ENCODE measurements around the gene GLP2R. TPM values are rescaled to one million over a fixed set of nuclear protein-coding genes. Genes with fewer than 3 reads are reported as not detected.
A peak's percentile ranks its signal among the peaks of the same experiment; 100 is the strongest.

The GLP2R gene
- total and polyA plus RNA-seq, 12 donors: 0.09 to 0.41 (median 0.19) TPM; not detected in 2

DNA sequence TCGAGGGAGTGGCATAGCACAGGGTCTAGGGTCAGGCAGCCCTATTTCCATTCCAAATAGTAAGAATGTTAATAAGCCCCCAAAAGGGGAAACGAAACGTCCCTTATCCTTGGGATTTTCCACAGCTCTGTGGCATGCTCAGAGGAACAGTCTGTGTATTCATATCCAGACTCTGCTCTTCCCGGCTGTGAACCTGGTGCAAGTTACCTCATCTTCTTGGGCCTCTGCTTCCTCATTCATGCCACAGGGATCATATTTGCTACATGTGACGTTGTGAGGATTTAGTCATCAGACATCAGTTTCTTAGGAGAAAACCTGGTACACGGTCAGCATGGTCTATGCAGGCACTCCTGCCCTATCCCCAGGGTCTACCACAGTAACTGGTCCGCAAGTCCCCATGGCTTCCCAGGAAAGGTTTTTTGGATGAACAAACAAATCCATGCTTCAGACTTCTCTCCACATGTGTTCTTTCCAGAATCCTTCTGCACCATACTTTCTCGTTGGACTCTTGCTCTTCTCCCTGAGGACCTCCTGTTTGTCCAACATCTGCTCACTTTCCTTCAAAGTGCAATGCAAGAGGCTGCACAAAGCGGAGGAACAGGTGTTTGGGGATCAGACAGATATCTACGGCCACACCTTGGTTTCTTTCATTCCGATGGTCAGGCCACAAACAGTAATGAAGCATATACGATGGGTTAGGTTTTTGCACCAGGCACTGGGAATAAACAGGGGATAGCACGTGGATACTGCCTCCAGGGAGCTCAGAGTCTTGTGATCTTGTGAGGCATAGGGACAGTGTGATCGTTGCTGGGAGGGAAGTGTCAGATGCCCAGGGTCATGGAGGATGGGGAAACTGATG lies 17.7 kb downstream of the GLP2R start:
- TF ChIP-seq, protein P1, sequence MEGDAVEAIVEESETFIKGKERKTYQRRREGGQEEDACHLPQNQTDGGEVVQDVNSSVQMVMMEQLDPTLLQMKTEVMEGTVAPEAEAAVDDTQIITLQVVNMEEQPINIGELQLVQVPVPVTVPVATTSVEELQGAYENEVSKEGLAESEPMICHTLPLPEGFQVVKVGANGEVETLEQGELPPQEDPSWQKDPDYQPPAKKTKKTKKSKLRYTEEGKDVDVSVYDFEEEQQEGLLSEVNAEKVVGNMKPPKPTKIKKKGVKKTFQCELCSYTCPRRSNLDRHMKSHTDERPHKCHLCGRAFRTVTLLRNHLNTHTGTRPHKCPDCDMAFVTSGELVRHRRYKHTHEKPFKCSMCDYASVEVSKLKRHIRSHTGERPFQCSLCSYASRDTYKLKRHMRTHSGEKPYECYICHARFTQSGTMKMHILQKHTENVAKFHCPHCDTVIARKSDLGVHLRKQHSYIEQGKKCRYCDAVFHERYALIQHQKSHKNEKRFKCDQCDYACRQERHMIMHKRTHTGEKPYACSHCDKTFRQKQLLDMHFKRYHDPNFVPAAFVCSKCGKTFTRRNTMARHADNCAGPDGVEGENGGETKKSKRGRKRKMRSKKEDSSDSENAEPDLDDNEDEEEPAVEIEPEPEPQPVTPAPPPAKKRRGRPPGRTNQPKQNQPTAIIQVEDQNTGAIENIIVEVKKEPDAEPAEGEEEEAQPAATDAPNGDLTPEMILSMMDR (IDR thresholded peaks at IDR 0.05): no peak
- no peaks in the 10 kb centered on the region for H3K36me3 ChIP-seq
- peak overlapping the region in 2 of 10 donors; percentile 63 to 79 for H3K27ac ChIP-seq
- WGBS, 2 donors: 75 to 79% methylated on average over 14 of the region's 14 CpGs
- no peaks in the 10 kb centered on the region for H3K9me3 ChIP-seq
- intact Hi-C loops (cut with DNase I): no loop called here
- peaks cover 9 to 30% (median 18%) of the 10 kb centered on the region in 9 donors for H3K4me1 ChIP-seq
- ATAC-seq (peak in 2 of 8 donors; percentile 7 to 19), DNase-seq (no peak)
- peaks cover 0 to 11% (median under 1%) of the 10 kb centered on the region in 7 donors for H3K27me3 ChIP-seq
- H3K4me3 ChIP-seq: no peak overlapping the region

DNA sequence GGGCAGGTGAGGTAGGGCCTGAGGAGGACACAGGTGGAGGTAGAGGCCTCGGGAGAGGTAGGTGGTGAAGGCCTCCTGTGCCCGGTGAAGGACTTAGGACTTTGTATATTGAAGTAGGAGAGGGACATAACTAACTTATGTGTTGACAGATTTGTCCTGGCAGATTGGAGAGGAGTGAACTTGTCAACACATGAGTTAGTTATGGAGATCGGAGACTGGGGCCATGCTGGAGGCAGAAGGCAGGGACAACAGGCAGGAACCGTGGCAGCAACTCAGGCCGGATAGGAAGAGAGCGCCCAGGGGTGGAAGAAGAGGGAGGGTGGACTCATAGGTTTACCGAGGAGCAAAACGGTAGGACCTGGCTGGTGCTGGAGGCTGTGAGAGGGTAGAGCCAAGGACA lies 18.4 kb downstream of the GLP2R start:
- Histone ChIP-seq H3K27ac (no peak overlapping the region), H3K9me3 (no peaks in the 10 kb centered on the region), H3K4me3 (no peak overlapping the region), H3K27me3 (peaks cover 0 to 11% (median 0%) of the 10 kb centered on the region in 7 donors), H3K4me1 (peaks cover 9 to 24% (median 15%) of the 10 kb centered on the region in 9 donors), H3K36me3 (no peaks in the 10 kb centered on the region)
- TF ChIP-seq, protein P1 (IDR thresholded peaks at IDR 0.05): no peak
- WGBS, 2 donors: 52 to 57% methylated on average over 8 of the region's 8 CpGs
- peak in 4 of 8 donors; percentile 26 to 57 (median 36) for ATAC-seq
- intact Hi-C loops (cut with DNase I): no loop called here
- DNase-seq: no peak

DNA sequence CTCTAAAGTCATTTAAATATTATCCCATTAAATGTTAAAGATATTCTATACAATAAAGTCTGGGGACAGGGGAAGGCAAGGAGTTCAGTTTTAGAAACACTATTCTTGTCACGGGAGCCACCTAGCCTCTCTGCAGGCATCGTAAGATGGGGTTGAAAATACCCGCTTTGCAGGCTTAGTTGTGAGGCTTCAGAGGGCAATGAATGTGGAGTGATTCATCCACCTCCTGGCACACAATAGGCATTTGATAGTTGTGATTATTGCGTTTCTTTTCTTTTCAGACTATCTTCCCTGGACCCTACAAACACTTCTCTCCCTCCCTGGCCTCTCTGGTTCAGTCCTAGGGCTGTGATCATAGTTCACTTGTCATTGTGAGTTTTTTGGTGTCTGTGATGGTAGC lies 19.6 kb downstream of the GLP2R start:
- Histone ChIP-seq H3K27ac (no peak overlapping the region), H3K9me3 (no peaks in the 10 kb centered on the region), H3K27me3 (peaks cover 0 to 11% (median 0%) of the 10 kb centered on the region in 7 donors), H3K4me3 (no peak overlapping the region), H3K4me1 (peaks cover 9 to 24% (median 15%) of the 10 kb centered on the region in 9 donors), H3K36me3 (no peaks in the 10 kb centered on the region)
- TF ChIP-seq, protein P1 (IDR thresholded peaks at IDR 0.05): no peak
- WGBS, 2 donors: 88 to 90% methylated on average over 4 of the region's 4 CpGs
- no peak for DNase-seq
- no peak for ATAC-seq
- intact Hi-C loops (cut with DNase I): no loop called here

DNA sequence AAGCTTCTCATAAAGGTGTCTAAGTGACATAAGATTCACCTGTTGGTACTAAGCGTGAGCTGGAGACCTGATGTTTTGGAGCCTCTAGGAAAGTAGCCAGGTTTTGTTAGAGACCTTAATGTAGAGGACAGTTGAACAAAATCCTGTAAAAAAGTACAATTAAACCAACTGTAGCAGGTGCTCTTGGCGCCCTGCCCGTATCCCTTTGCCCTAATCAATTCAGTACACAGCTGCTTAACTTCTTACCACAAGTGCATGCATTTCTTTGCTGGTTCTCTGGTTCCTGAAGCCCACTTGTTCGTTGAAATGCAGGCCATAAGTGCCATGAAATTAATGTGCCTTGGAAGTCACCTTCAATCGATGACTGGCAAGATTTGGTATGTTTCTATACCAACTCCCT lies 24.4 kb downstream of the GLP2R start:
- H3K4me1 ChIP-seq: no peaks in the 10 kb centered on the region
- H3K27ac ChIP-seq: no peak overlapping the region
- 89% methylated on average over 5 of the region's 5 CpGs for WGBS, 2 donors
- DNase-seq (no peak), ATAC-seq (no peak)
- H3K27me3 ChIP-seq: peaks cover 0 to 7% (median 0%) of the 10 kb centered on the region in 7 donors
- intact Hi-C loops (cut with DNase I): no loop called here
- no peak overlapping the region for H3K4me3 ChIP-seq
- no peaks in the 10 kb centered on the region for H3K36me3 ChIP-seq
- H3K9me3 ChIP-seq: no peaks in the 10 kb centered on the region
- TF ChIP-seq, protein P1 (IDR thresholded peaks at IDR 0.05): no peak

Data from heart right ventricle (tissue), 16 donors.